Thoracic aorta endothelial cell (primary cell): ENCODE results near the gene UGDH. TPM values are rescaled to one million over a fixed set of nuclear protein-coding genes. Genes with fewer than 3 reads are reported as not detected.

Source experiments
- total RNA-seq: library from RNA; depleted of rRNA; stranded (reverse); fragments of >200 nt; gene quantifications from 2 replicates; pipeline ENCODE4 v1.2.3, GENCODE V29; 2012

The UGDH gene
- total RNA-seq = 66.7 and 124 TPM in 2 replicates

DNA sequence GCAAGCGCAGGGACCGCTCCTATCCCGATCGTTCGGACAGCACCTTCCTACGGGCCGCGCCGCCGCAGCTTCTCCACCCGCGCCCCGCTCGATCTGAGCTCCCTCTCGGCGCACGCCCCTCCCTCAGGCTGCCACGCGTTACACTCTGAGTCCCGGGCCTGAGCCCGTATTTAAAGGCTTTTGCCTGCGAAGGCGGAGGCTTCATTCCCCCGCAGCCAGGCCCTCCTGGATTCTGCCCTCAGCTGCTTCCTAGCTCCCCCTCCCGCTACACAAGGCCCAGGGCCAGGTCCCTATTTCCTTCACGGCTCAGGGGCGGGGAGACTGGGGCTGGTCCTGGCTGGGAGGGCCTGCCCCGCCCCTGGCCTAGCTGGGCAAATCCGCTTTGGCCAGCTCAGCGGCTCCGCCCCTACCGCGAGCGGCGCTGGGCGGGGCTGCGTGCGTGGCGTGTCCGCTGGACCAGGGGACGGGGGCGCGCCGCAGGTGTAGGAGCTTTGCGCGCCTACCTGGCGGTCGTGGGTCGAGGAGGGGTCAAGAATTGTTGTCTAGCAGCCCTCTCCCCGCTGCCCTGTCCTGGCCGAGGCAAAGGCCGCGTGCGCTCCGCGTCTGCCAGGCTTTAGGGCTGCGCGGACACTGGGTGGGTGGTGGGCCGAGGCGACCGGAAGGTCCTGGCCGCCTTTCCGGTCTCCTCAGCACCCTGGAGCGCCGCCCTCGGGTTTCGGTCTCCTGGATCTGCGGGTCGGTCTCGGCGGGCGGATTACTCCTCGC, at the start of gene UGDH:
TSS of gene UGDH (minus strand) at position 144 of the 765 bp plus-strand sequence. CDS start 5,927 bp downstream, outside the sequence.

DNA sequence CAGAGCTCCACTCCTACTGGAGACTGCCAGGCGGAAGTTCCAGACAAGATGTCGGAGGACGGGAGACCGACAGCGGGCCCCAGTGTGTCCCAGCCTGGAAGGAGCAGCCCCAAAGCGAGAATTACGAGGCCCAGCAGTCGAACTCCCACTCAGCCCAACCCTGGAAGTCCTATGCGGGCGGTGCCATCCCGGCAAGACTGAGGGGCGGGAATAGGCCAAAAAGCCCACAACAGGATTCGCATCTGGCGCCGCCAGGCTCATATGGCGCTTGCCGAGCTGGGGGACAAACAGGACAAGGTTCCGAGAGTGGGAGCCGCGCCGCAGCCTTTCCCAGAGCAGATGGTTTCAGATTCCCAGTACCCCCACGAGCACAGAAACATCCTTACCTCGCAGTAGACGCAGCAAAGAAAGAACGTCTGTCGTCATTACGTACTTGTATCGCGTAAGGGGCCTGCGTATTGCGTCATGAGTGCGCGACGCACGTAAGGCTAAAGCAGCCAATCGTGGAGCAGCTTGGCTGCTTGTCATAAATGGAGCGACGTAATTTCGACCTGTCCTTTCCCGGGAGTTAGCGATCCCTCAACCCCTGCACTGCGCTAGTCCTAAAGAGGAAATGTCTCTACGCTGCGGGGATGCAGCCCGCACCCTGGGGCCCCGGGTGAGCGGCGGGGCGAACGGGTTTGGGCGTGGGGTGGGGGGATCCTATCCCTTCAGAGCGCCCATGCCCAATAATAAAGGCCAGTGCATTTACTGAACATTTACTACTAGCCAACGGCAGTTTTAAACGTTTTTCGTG, 68.5 kb downstream of the UGDH start, which contains the start of the genes LIAS and RPL9:
TSS of gene LIAS (plus strand) at position 552 of the 796 bp plus-strand sequence. CDS start at position 614, 62 bp downstream.
TSS of gene RPL9 (minus strand) at position 418 of the 796 bp plus-strand sequence. CDS start 483 bp downstream, outside the sequence.

Other genes with a start within 250 kb of the UGDH start
- gene RFC1, start 161.1 kb downstream of the UGDH start, total RNA-seq = 84.2 and 88.6 TPM in 2 replicates
- under 0.01 TPM in 1 of 2 replicates, not detected in the other for gene KLB, start 120.5 kb downstream of the UGDH start, total RNA-seq
- 2,060 and 2,737 TPM in 2 replicates for gene RPL9, start 68.5 kb downstream of the UGDH start, total RNA-seq
- gene LIAS, start 68.4 kb downstream of the UGDH start, total RNA-seq = 15.0 and 16.1 TPM in 2 replicates
- gene SMIM14, start 111.4 kb upstream of the UGDH start, total RNA-seq = 15.2 and 18.4 TPM in 2 replicates
- 51.9 and 55.4 TPM in 2 replicates for gene UBE2K, start 170.7 kb upstream of the UGDH start, total RNA-seq